Fibroblast of the aortic adventitia (primary cell): ENCODE results near the gene OR6J1. TPM values are rescaled to one million over a fixed set of nuclear protein-coding genes. Genes with fewer than 3 reads are reported as not detected.

Source experiments
- DNase-seq: peaks from one replicate; pipeline ENCODE4 v3.0.0-alpha.2; 2010; ENCODE audit warnings: low read depth
- H3K4me3 ChIP-seq: 2 replicates; pipeline ENCODE4 v1.5.1; 2011; ENCODE audit warnings: low read depth, mild to moderate bottlenecking, control low read depth, low read length, moderate library complexity
- CTCF ChIP-seq: IDR thresholded peaks from 2 replicates; pipeline ENCODE4 v1.5.1; 2011; ENCODE audit warnings: mild to moderate bottlenecking, low read length, control low read depth, inconsistent platforms; ENCODE audit not compliant: insufficient read depth
- total RNA-seq: library from RNA; depleted of rRNA; stranded (reverse); fragments of >200 nt; gene quantifications from 2 replicates; pipeline ENCODE4 v1.2.3, GENCODE V29; 2012; ENCODE audit warnings: low replicate concordance

OR6J1 gene
- total RNA-seq, 1 donor: not detected

- no peak for TF ChIP-seq CTCF
- no peak overlapping the region for H3K4me3 ChIP-seq
- DNase-seq: no peak
Observed at GRCh38 chr14:22671622-22672021, 27.5 kb upstream of the OR6J1 start.

GRCh38 chr14:22668863-22669262, 24.7 kb upstream of the OR6J1 start:
- no peak for TF ChIP-seq CTCF
- no peak overlapping the region for H3K4me3 ChIP-seq
- DNase-seq: no peak

- TF ChIP-seq CTCF: no peak
- peak; percentile 88 for DNase-seq
- H3K4me3 ChIP-seq: no peak overlapping the region
Observed at GRCh38 chr14:22668417-22668816, 24.3 kb upstream of the OR6J1 start.

GRCh38 chr14:22667881-22668280, 23.7 kb upstream of the OR6J1 start:
- TF ChIP-seq CTCF: no peak
- no peak overlapping the region for H3K4me3 ChIP-seq
- no peak for DNase-seq

- no peak overlapping the region for H3K4me3 ChIP-seq
- TF ChIP-seq CTCF: no peak
- DNase-seq: peak; percentile 84
Observed at GRCh38 chr14:22666203-22666893, 22.2 kb upstream of the OR6J1 start.

GRCh38 chr14:22664261-22664660, 20.1 kb upstream of the OR6J1 start:
- H3K4me3 ChIP-seq: no peak overlapping the region
- TF ChIP-seq CTCF: no peak
- no peak for DNase-seq

- DNase-seq: no peak
- no peak for TF ChIP-seq CTCF
- H3K4me3 ChIP-seq: no peak overlapping the region
Observed at GRCh38 chr14:22660654-22661053, 16.5 kb upstream of the OR6J1 start.
